Frontal cortex (tissue), 4 donors: ENCODE results near the gene CELA2A. TPM values are rescaled to one million over a fixed set of nuclear protein-coding genes. Genes with fewer than 3 reads are reported as not detected.
"Not testable (repeated sequence)": the region's sequence is repeated elsewhere in the genome, so short reads cannot be mapped to it uniquely, and the experiment has no call there.

Source experiments
- DNase-seq, 2 donors: peaks; one replicate each; pipeline ENCODE4 v3.0.0; 2012; ENCODE audit warnings: low spot score in 2 of 2
- FAIRE-seq: peaks from 2 replicates; lab custom pipeline; 2012; peaks lifted over from hg19 to GRCh38; lab: Jason Lieb, UNC
- total RNA-seq: library from RNA; depleted of rRNA; stranded (reverse); fragments of >200 nt; gene quantifications from one replicate; pipeline ENCODE4 v1.2.3, GENCODE V29; 2014
- donor health status: control.
- donor health status: control.
- donor health status: control.

Gene CELA2A
- total RNA-seq, 1 donor from 2014 or later, result not detected

- FAIRE-seq (no peak), DNase-seq (no peak)
Observed at GRCh38 chr1:15424146-15424667, 32.3 kb upstream of the CELA2A start.

GRCh38 chr1:15424981-15425380 is 31.6 kb upstream of the CELA2A start:
- DNase-seq (no peak), FAIRE-seq (no peak)

- DNase-seq (no peak), FAIRE-seq (no peak)
Observed at GRCh38 chr1:15425521-15425920, 31.0 kb upstream of the CELA2A start.

DNA sequence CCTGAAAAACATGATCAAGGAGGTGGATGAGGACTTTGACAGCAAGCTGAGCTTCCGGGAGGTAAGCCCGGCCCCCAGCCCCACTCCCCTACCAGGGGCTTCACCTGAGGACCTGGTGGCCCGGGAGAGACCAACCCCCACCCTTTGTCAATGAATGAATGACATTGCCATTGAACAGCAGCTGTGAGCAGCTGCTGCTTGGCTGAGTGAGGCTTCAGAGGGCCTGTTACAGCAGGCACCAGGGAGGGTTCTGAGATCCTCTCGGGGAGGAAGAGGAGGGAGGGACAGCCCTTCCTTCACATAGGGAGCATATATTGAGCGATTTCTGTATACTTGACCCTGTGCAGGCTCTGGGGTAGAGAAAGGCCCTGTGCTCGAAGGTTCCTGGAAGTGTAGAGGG is 30.6 kb upstream of the CELA2A start:
- no peak for DNase-seq
- no peak for FAIRE-seq

GRCh38 chr1:15426492-15427279 is 29.8 kb upstream of the CELA2A start:
- DNase-seq (no peak), FAIRE-seq (no peak)

GRCh38 chr1:15427280-15427666 is 29.3 kb upstream of the CELA2A start:
- DNase-seq (no peak), FAIRE-seq (no peak)

GRCh38 chr1:15428252-15428651 is 28.3 kb upstream of the CELA2A start:
- FAIRE-seq, result not testable (repeated sequence)

DNA sequence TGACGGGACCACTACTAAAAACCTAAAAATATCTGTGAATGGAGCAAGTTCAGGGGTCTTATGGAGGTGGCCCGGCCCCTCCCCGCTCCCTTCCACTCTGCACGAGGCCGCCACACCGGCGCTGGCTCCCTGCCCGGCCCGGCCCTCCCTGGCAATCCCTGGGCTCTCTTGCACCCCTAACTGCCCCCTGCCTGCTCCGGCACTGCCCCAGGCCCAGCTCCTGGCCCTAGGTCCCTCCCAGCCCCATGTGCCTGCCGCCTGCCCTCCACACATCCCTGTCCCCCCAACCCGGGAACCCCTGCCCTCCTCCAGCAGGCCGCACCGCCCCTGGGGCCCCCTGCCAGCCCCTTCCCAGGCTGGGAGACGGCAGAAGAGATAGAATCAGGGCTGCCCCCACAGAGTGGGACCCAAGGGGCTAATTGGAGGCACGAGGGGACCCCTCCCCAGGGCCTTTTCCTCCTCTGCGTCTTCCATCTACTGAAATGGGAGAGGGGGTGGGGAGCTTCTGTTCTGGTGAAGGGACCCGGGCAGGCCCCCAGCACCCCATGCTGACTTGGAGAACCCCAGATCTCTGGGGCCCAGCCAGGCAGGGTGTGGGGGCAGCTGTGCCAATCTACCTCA is 27.6 kb upstream of the CELA2A start:
- FAIRE-seq, result no peak
- DNase-seq, result no peak

More at GRCh38 chr1:15428252-15428651, 28.3 kb upstream of the CELA2A start:
- not testable (repeated sequence) for DNase-seq

DNA sequence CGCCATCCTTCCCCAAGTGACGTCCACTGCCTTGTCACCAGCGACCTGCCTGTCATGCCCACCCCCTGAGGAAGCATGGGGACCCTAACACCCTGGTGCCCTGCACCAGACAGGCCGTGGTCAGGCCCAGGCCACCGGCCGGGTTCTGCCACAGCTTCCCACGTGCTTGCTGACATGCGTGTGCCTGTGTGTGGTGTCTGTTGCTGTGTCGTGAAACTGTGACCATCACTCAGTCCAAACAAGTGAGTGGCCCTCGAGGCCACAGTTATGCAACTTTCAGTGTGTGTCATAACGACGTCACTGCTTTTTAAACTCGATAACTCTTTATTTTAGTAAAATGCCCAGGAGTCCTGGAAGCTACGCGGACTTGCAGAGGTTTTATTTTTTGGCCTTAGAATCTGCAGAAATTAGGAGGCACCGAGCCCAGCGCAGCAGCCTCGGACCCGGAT is 26.8 kb upstream of the CELA2A start:
- DNase-seq (no peak), FAIRE-seq (no peak)

- peak; percentile 72 to 87 for DNase-seq
- FAIRE-seq, result no peak
Observed at GRCh38 chr1:15430787-15431570, 25.6 kb upstream of the CELA2A start.

DNA sequence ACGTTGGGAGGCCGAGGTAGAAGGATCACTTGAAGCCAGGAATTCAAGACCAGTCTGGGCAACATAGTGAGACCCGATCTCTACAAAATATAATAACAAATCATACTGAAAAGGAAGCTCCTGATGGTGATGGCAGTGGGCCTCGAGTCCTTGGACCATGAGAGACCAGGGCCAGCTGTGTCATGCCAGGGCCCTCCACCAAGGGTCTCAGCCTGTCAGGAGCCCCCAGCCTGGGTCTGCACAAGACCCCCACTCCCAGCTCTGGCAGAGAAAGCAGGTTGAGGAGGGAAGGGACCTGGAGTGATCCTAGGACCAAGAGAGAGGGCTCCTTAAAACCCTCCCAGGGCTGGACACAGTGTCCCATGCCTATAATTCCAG is 25.0 kb upstream of the CELA2A start:
- DNase-seq (no peak), FAIRE-seq (no peak)

- DNase-seq (no peak), FAIRE-seq (no peak)
Observed at GRCh38 chr1:15432324-15432723, 24.2 kb upstream of the CELA2A start.

- DNase-seq (no peak), FAIRE-seq (no peak)
Observed at GRCh38 chr1:15433471-15433870, 23.1 kb upstream of the CELA2A start.

GRCh38 chr1:15434739-15435138 is 21.8 kb upstream of the CELA2A start:
- not testable (repeated sequence) for FAIRE-seq, DNase-seq

GRCh38 chr1:15435239-15436077 is 21.1 kb upstream of the CELA2A start:
- FAIRE-seq (no peak), DNase-seq (no peak)

DNA sequence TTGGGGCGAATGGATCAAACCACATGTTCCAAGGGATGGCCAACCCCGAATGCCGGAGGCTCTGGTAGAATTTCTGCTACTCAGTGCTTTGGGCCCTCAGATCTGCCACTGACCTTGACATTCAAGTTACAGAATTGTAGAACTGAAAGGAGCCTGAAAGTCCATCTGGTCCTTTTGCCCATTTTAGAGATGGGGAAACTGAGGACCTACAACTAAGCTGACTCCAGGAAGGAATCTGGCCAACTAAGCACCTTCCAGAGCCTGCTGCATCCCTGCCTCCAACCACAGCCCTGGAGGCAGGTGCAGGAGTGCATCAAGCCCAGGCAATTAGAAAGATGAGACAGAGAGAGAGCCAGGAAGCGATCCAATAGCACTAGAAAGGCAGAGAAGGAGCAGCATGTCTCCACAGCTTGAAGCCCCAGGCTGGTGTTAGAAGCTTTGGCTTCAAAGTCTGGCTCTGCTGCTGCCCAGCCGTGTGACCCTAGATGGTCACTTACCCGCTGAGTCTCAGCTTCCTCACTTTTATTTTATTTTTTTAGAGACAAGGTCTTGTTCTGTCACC is 19.6 kb upstream of the CELA2A start:
- no peak for DNase-seq
- FAIRE-seq, result no peak

GRCh38 chr1:15439325-15439724 is 17.2 kb upstream of the CELA2A start:
- no peak for DNase-seq
- no peak for FAIRE-seq

GRCh38 chr1:15440357-15440756 is 16.2 kb upstream of the CELA2A start:
- no peak for FAIRE-seq
- DNase-seq, result no peak

- no peak for DNase-seq
- FAIRE-seq, result no peak
Observed at GRCh38 chr1:15441247-15441646, 15.3 kb upstream of the CELA2A start.
